ENCODE data around the gene ZNF618. TPM values are rescaled to one million over a fixed set of nuclear protein-coding genes. Genes with fewer than 3 reads are reported as not detected.

ZNF618 gene
- total RNA-seq, 4 donors from 2014 or later, result 2.1 to 6.2 (median 4.1) TPM

- Histone ChIP-seq H3K9me3 (no peaks in the 10 kb centered on the region), H3K4me1 (peaks cover 0 to 24% (median 0%) of the 10 kb centered on the region in 3 donors), H3K27me3 (peaks cover under 1% of the 10 kb centered on the region), H3K27ac (no peak overlapping the region), H3K4me3 (no peak overlapping the region), H3K36me3 (no peaks in the 10 kb centered on the region)
- WGBS, 2 donors (ENCODE audit: low coverage in 1 of 2), result 47 to 85% methylated on average over 8 of the region's 11 CpGs
- peak; percentile 6 for ATAC-seq
- TF ChIP-seq POLR2AphosphoS5 (IDR thresholded peaks at IDR 0.05) (no peak), CTCF (IDR thresholded peaks at IDR 0.05) (no peak), EP300 (IDR thresholded peaks at IDR 0.05) (no peak), POLR2A (IDR thresholded peaks at IDR 0.05) (no peak)
Observed at GRCh38 chr9:114084282-114085073, 208.4 kb downstream of the ZNF618 start.

GRCh38 chr9:114085387-114085789, 209.3 kb downstream of the ZNF618 start:
- H3K27me3 ChIP-seq, result peaks cover 3% of the 10 kb centered on the region
- TF ChIP-seq CTCF (IDR thresholded peaks at IDR 0.05) (no peak), POLR2AphosphoS5 (IDR thresholded peaks at IDR 0.05) (no peak), EP300 (IDR thresholded peaks at IDR 0.05) (no peak), POLR2A (IDR thresholded peaks at IDR 0.05) (no peak)
- H3K27ac ChIP-seq, result no peak overlapping the region
- peaks cover 0 to 24% (median 0%) of the 10 kb centered on the region in 3 donors for H3K4me1 ChIP-seq
- H3K4me3 ChIP-seq, result no peak overlapping the region
- ATAC-seq, result no peak
- H3K9me3 ChIP-seq, result no peaks in the 10 kb centered on the region
- H3K36me3 ChIP-seq, result no peaks in the 10 kb centered on the region
- WGBS, 2 donors (ENCODE audit: low coverage in 1 of 2), result 100% methylated on average over 2 of the region's 9 CpGs; no CpG with 5 or more reads in 1 of the 2 donors

GRCh38 chr9:114086009-114086408, 209.9 kb downstream of the ZNF618 start:
- TF ChIP-seq EP300 (IDR thresholded peaks at IDR 0.05), result no peak
- no peak for TF ChIP-seq CTCF (IDR thresholded peaks at IDR 0.05)
- no peak for TF ChIP-seq POLR2A (IDR thresholded peaks at IDR 0.05)
- TF ChIP-seq POLR2AphosphoS5 (IDR thresholded peaks at IDR 0.05), result no peak
- Histone ChIP-seq H3K36me3 (no peaks in the 10 kb centered on the region), H3K9me3 (no peaks in the 10 kb centered on the region), H3K4me3 (no peak overlapping the region), H3K27me3 (peaks cover 9% of the 10 kb centered on the region), H3K4me1 (peaks cover 0 to 24% (median 0%) of the 10 kb centered on the region in 3 donors), H3K27ac (no peak overlapping the region)
- WGBS, 2 donors (ENCODE audit: low coverage in 1 of 2), result 80 to 86% methylated on average over 3 to 4 of the region's 6 CpGs
- no peak for ATAC-seq

GRCh38 chr9:114086607-114087006, 210.5 kb downstream of the ZNF618 start:
- peaks cover 0 to 24% (median 0%) of the 10 kb centered on the region in 3 donors for H3K4me1 ChIP-seq
- H3K4me3 ChIP-seq, result no peak overlapping the region
- H3K27me3 ChIP-seq, result peaks cover 10% of the 10 kb centered on the region
- 97 to 100% methylated on average over 2 to 3 of the region's 4 CpGs for WGBS, 2 donors (ENCODE audit: low coverage in 1 of 2)
- no peaks in the 10 kb centered on the region for H3K9me3 ChIP-seq
- H3K36me3 ChIP-seq, result no peaks in the 10 kb centered on the region
- H3K27ac ChIP-seq, result no peak overlapping the region
- TF ChIP-seq POLR2AphosphoS5 (IDR thresholded peaks at IDR 0.05) (no peak), CTCF (IDR thresholded peaks at IDR 0.05) (no peak), EP300 (IDR thresholded peaks at IDR 0.05) (no peak), POLR2A (IDR thresholded peaks at IDR 0.05) (no peak)
- ATAC-seq, result no peak

- H3K27me3 ChIP-seq, result peaks cover 16% of the 10 kb centered on the region
- no peaks in the 10 kb centered on the region for H3K9me3 ChIP-seq
- no peak overlapping the region for H3K4me3 ChIP-seq
- ATAC-seq, result no peak
- H3K27ac ChIP-seq, result no peak overlapping the region
- H3K36me3 ChIP-seq, result no peaks in the 10 kb centered on the region
- H3K4me1 ChIP-seq, result peaks cover 0 to 19% (median 0%) of the 10 kb centered on the region in 3 donors
- 69 to 90% methylated on average over 3 to 7 of the region's 7 CpGs for WGBS, 2 donors (ENCODE audit: low coverage in 1 of 2)
- TF ChIP-seq POLR2AphosphoS5 (IDR thresholded peaks at IDR 0.05) (no peak), CTCF (IDR thresholded peaks at IDR 0.05) (no peak), EP300 (IDR thresholded peaks at IDR 0.05) (no peak), POLR2A (IDR thresholded peaks at IDR 0.05) (no peak)
Observed at GRCh38 chr9:114087721-114088120, 211.6 kb downstream of the ZNF618 start.
